C4-2B (cell line): ENCODE results near the gene PIP4K2C.

Experiments used
- ZFX ChIP-seq: fragments of 450-650 bp; IDR thresholded peaks from 2 replicates; pipeline ENCODE4 v1.6.1; 2017
- TF ChIP-seq, protein P1 (sequence below): fragments of 450-650 bp; conservative IDR thresholded peaks from 2 replicates; pipeline ENCODE4 v1.5.1; 2017; ENCODE audit warnings: mild to moderate bottlenecking

DNA sequence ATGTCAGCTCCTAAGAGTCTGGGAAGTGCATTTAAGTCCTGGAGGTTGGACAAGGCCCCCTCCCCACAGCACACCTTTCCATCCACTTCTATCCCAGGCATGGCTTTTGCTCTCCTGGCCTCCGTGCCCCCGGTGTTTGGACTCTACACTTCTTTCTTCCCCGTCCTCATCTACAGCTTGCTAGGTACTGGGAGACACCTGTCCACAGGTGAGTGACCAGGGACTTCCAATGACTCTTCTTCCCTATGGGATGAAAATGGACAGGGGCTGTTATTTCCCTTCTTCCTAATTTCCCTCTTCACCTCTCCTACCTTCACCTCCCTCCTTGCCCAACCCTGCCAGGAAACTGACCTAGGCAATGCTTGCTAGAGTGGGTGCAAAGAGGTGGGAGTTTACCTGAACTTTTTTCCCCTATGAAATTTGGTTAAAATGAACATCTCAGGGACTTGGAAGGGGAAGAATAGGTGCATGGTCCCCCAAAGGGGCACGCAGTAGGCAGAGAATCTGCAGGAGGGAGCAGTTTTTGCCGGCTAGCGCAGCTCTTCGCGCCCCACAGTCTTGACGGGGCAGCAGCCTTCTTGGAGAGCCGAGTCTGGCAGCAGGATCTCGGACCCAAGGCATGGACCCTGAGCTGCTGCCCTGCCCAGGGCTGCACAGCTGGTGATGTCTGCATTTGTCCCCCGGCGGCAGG, 29.4 kb downstream of the PIP4K2C start:
- TF ChIP-seq, protein P1, sequence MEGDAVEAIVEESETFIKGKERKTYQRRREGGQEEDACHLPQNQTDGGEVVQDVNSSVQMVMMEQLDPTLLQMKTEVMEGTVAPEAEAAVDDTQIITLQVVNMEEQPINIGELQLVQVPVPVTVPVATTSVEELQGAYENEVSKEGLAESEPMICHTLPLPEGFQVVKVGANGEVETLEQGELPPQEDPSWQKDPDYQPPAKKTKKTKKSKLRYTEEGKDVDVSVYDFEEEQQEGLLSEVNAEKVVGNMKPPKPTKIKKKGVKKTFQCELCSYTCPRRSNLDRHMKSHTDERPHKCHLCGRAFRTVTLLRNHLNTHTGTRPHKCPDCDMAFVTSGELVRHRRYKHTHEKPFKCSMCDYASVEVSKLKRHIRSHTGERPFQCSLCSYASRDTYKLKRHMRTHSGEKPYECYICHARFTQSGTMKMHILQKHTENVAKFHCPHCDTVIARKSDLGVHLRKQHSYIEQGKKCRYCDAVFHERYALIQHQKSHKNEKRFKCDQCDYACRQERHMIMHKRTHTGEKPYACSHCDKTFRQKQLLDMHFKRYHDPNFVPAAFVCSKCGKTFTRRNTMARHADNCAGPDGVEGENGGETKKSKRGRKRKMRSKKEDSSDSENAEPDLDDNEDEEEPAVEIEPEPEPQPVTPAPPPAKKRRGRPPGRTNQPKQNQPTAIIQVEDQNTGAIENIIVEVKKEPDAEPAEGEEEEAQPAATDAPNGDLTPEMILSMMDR = no peak
- TF ChIP-seq ZFX = no peak
